Measurements from ENCODE around the gene TMPRSS13. TPM values are rescaled to one million over a fixed set of nuclear protein-coding genes. Genes with fewer than 3 reads are reported as not detected.

Gene TMPRSS13
- total RNA-seq, 1 donor from 2014 or later = not detected

DNA sequence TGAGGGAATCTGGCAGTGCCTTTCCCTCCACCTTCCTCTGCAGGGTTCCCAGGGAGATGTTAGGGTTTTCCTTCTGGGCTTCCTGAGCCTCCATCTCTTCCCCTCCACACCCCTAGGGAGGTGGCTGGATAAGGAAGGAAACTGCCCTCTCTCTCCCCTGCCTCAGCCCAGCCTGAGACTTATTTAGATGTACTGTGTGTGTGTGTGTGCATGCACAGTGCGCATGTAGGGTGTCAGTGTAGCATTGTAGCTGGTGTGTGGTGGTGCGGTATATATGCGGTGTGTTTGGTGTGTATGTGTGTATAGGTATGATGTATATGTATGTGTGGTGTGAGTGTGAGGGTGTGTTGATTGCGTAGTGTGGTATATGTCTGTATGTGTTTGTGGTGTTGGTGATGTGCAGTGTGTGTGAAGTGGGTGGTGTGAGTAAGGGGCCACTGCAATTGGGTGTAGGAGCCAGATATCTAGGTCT lies 54.3 kb downstream of the TMPRSS13 start:
- Mint-ChIP-seq H3K9me3 (ENCODE audit: unreplicated experiment) (no peaks in the 10 kb centered on the region), H3K36me3 (ENCODE audit: unreplicated experiment) (no peaks in the 10 kb centered on the region), H3K4me1 (ENCODE audit: unreplicated experiment) (peaks cover 12% of the 10 kb centered on the region), H3K27ac (ENCODE audit: unreplicated experiment) (no peak overlapping the region), H3K27me3 (ENCODE audit: unreplicated experiment) (peaks cover 64% of the 10 kb centered on the region), H3K4me3 (ENCODE audit: unreplicated experiment) (peak overlapping the region; percentile 0)
- no peak for DNase-seq (ENCODE audit: extremely low spot score, unreplicated experiment)
- no peak for TF ChIP-seq CTCF (IDR thresholded peaks at IDR 0.05)

DNA sequence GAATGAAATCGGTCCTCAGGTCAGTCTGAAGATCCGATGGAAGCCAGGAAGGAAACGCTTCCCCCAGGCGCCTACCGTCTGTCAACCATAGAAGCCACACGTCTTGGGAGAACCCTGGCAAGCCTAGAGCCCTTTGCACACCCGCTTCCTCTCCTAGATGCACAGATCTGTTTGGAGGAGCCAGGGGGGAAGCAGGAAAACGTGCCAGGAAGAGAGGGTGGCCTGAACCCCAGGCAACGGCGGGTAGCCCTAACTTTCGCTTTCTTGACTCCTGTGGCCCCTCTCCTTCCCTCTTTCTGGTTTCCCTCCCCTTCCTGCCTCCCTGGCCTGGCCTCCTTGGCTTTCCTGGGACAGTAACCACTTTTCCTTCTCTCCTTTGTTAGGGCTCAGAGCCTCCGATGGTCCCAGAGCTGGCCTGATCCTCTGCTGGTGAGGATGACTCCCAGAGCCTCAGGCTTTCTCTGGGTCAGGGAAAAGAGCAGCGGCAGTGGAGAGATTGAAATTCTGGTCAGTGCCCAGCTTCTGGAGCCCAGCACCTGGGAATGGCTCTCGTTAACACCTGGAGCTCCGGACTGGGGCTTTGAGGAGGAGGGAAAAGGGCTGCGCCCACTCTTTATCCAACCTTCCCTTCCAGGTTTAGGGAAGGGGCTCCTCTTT lies 54.8 kb downstream of the TMPRSS13 start:
- H3K27me3 Mint-ChIP-seq (ENCODE audit: unreplicated experiment) = peaks cover 60% of the 10 kb centered on the region
- peaks cover 12% of the 10 kb centered on the region for H3K4me1 Mint-ChIP-seq (ENCODE audit: unreplicated experiment)
- TF ChIP-seq CTCF (IDR thresholded peaks at IDR 0.05) = no peak
- H3K27ac Mint-ChIP-seq (ENCODE audit: unreplicated experiment) = no peak overlapping the region
- H3K36me3 Mint-ChIP-seq (ENCODE audit: unreplicated experiment) = no peaks in the 10 kb centered on the region
- H3K9me3 Mint-ChIP-seq (ENCODE audit: unreplicated experiment) = no peaks in the 10 kb centered on the region
- no peak overlapping the region for H3K4me3 Mint-ChIP-seq (ENCODE audit: unreplicated experiment)
- DNase-seq (ENCODE audit: extremely low spot score, unreplicated experiment) = no peak

DNA sequence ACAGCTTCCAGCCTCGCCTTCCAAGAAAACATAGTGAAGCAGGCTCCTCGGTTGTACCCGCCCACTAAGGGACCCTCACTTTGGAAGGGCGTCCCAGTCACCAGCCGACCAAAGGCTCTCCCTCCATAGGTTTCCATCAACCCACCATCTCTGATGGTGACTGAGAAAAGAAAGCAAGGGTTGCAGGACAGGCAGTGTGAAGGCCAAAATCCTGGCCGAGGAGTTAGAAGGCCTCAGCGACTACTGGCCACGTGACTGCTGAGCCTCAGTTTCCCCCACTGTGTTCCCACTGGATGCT lies 55.4 kb downstream of the TMPRSS13 start:
- no peak for TF ChIP-seq CTCF (IDR thresholded peaks at IDR 0.05)
- Mint-ChIP-seq H3K4me1 (ENCODE audit: unreplicated experiment) (peaks cover 12% of the 10 kb centered on the region), H3K4me3 (ENCODE audit: unreplicated experiment) (no peak overlapping the region), H3K27ac (ENCODE audit: unreplicated experiment) (no peak overlapping the region), H3K9me3 (ENCODE audit: unreplicated experiment) (no peaks in the 10 kb centered on the region), H3K27me3 (ENCODE audit: unreplicated experiment) (peaks cover 58% of the 10 kb centered on the region), H3K36me3 (ENCODE audit: unreplicated experiment) (no peaks in the 10 kb centered on the region)
- DNase-seq (ENCODE audit: extremely low spot score, unreplicated experiment) = no peak

DNA sequence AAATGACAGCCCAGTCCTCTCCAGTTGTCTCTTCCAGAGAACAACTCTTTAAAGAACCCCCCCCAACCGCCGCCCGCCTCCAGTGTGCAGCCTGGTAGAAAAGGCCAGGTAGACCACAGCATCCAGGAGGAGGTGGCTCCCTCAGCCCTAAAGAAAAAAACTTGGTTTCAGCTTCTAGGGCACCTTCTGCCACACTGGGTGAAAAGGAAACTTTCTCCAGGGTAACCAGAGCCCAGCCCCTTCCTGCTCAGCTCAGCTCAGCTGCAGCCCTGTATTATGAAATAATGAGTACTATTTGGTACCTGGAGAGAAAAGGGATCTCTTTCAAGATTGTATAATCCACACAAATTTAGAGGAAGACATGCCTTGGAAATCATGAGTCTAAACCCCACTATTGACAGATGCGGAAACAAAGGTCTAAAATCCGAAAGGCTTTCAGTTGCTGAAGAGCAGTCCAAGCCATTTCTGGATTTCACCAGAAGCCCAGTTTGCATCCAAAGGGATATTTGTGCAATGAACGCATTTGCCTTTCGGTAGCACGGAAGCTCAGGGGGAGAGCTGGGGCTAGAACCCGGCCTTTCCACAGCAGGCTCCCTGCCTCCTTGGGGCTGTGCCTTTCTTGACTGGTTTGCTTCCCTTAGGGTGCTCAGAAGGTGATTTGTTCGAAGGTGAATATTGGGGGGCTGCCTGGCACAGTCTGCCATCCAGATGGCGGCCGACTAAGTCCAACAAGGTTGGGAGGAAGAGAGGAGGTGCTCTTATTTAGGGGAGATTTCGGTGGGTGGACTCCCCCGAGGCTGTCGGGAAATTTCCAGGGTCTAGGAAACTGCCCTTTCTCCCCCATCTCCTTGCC lies 56.0 kb downstream of the TMPRSS13 start:
- no peak for DNase-seq (ENCODE audit: extremely low spot score, unreplicated experiment)
- H3K36me3 Mint-ChIP-seq (ENCODE audit: unreplicated experiment) = no peaks in the 10 kb centered on the region
- TF ChIP-seq CTCF (IDR thresholded peaks at IDR 0.05) = no peak
- H3K27me3 Mint-ChIP-seq (ENCODE audit: unreplicated experiment) = peaks cover 58% of the 10 kb centered on the region
- H3K4me3 Mint-ChIP-seq (ENCODE audit: unreplicated experiment) = no peak overlapping the region
- H3K9me3 Mint-ChIP-seq (ENCODE audit: unreplicated experiment) = no peaks in the 10 kb centered on the region
- no peak overlapping the region for H3K27ac Mint-ChIP-seq (ENCODE audit: unreplicated experiment)
- peaks cover 12% of the 10 kb centered on the region for H3K4me1 Mint-ChIP-seq (ENCODE audit: unreplicated experiment)

GRCh38 chr11:117872420-117872961 lies 56.7 kb downstream of the TMPRSS13 start:
- no peak for TF ChIP-seq CTCF (IDR thresholded peaks at IDR 0.05)
- H3K27me3 Mint-ChIP-seq (ENCODE audit: unreplicated experiment) = peaks cover 54% of the 10 kb centered on the region
- no peaks in the 10 kb centered on the region for H3K9me3 Mint-ChIP-seq (ENCODE audit: unreplicated experiment)

More at GRCh38 chr11:117872420-117872961, 56.7 kb downstream of the TMPRSS13 start:
- Mint-ChIP-seq H3K4me3 (ENCODE audit: unreplicated experiment) (no peak overlapping the region), H3K27ac (ENCODE audit: unreplicated experiment) (no peak overlapping the region), H3K36me3 (ENCODE audit: unreplicated experiment) (no peaks in the 10 kb centered on the region), H3K4me1 (ENCODE audit: unreplicated experiment) (peaks cover 12% of the 10 kb centered on the region)
- DNase-seq (ENCODE audit: extremely low spot score, unreplicated experiment) = no peak

Data from osteocyte (in vitro differentiated cells).